ENCODE measurements around the gene RNF223. TPM values are rescaled to one million over a fixed set of nuclear protein-coding genes. Genes with fewer than 3 reads are reported as not detected.

RNF223 gene
- polyA plus RNA-seq, 2 of the 4 experiments (the other 2 are of a cell fraction) = 0.08 TPM; not detected in 1

- no peak for TF ChIP-seq HOXB5 (CRISPR knock-in tag; IDR thresholded peaks at IDR 0.05)
- TF ChIP-seq POLR2A (IDR thresholded peaks at IDR 0.05; ENCODE audit: low read length) = no peak
These were observed 26.2 kb upstream of the RNF223 start (continued) for GRCh38 chr1:1100296-1100695.

DNA sequence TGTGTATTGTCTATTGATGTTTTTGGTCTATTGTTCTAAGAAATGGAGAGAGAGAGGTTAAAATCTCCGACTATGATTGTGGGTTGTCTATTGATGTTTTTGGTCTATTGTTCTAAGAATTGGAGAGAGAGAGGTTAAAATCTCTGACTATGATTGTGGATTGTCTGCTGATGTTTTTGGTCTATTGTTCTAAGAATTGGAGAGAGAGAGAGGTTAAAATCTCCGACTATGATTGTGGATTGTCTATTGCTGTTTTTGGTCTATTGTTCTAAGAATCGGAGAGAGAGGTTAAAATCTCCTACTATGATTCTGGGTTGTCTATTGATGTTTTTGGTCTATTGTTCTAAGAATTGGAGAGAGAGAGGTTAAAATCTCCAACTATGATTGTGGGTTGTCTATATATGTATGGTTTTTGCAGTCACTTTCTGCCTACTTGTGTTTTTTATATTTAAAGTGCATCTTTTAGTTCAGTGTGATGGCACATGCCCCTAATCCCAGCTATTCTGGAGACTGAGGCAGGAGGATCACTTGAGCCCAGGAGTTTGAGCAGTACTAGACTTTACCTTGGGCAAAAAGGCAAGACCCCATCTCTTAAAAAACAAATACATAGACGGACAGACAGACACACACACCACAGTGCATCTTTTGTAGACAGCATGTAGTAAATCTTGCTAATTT is 25.5 kb upstream of the RNF223 start:
- H3K27ac ChIP-seq = no peak overlapping the region
- TF ChIP-seq ZNF302 (CRISPR knock-in tag; IDR thresholded peaks at IDR 0.05) (no peak), CHD2 (IDR thresholded peaks at IDR 0.05; ENCODE audit: low read length, partially characterized antibody) (no peak), EP300 (IDR thresholded peaks at IDR 0.05) (no peak), ZSCAN20 (CRISPR knock-in tag; IDR thresholded peaks at IDR 0.05) (no peak), RNF2 (IDR thresholded peaks at IDR 0.05; ENCODE audit: borderline replicate concordance, low read depth) (no peak), TFCP2L1 (CRISPR knock-in tag; IDR thresholded peaks at IDR 0.05) (no peak), FOSL2 (IDR thresholded peaks at IDR 0.05) (no peak), FOSL2 (CRISPR knock-in tag; IDR thresholded peaks at IDR 0.05) (no peak), ZC3H11A (IDR thresholded peaks at IDR 0.05) (no peak), CHD4 (IDR thresholded peaks at IDR 0.05; ENCODE audit: borderline replicate concordance) (no peak), POLR2A (IDR thresholded peaks at IDR 0.05; ENCODE audit: low read length) (no peak), NFE2L2 (conservative IDR thresholded peaks at IDR 0.05; ENCODE audit: low read length) (no peak), MYC (IDR thresholded peaks at IDR 0.05; ENCODE audit: borderline replicate concordance, low read length) (no peak)
- TF ChIP-seq, protein P1, sequence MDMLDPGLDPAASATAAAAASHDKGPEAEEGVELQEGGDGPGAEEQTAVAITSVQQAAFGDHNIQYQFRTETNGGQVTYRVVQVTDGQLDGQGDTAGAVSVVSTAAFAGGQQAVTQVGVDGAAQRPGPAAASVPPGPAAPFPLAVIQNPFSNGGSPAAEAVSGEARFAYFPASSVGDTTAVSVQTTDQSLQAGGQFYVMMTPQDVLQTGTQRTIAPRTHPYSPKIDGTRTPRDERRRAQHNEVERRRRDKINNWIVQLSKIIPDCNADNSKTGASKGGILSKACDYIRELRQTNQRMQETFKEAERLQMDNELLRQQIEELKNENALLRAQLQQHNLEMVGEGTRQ (IDR thresholded peaks at IDR 0.05) = no peak
- TF ChIP-seq, protein P2, sequence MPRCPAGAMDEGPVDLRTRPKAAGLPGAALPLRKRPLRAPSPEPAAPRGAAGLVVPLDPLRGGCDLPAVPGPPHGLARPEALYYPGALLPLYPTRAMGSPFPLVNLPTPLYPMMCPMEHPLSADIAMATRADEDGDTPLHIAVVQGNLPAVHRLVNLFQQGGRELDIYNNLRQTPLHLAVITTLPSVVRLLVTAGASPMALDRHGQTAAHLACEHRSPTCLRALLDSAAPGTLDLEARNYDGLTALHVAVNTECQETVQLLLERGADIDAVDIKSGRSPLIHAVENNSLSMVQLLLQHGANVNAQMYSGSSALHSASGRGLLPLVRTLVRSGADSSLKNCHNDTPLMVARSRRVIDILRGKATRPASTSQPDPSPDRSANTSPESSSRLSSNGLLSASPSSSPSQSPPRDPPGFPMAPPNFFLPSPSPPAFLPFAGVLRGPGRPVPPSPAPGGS (IDR thresholded peaks at IDR 0.05) = no peak
- TF ChIP-seq, protein P3, sequence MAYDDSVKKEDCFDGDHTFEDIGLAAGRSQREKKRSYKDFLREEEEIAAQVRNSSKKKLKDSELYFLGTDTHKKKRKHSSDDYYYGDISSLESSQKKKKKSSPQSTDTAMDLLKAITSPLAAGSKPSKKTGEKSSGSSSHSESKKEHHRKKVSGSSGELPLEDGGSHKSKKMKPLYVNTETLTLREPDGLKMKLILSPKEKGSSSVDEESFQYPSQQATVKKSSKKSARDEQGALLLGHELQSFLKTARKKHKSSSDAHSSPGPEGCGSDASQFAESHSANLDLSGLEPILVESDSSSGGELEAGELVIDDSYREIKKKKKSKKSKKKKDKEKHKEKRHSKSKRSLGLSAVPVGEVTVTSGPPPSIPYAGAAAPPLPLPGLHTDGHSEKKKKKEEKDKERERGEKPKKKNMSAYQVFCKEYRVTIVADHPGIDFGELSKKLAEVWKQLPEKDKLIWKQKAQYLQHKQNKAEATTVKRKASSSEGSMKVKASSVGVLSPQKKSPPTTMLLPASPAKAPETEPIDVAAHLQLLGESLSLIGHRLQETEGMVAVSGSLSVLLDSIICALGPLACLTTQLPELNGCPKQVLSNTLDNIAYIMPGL (CRISPR knock-in tag; IDR thresholded peaks at IDR 0.05; ENCODE audit: borderline replicate concordance) = no peak
- no peaks in the 10 kb centered on the region for H3K4me1 ChIP-seq
- 92% methylated on average over 4 of the region's 4 CpGs for WGBS (ENCODE audit: missing lambda C conversion rate)
- FAIRE-seq (no peak), ATAC-seq (no peak), DNase-seq (ENCODE audit: low read depth in 1 of 2, low spot score in 1 of 2) (no peak)
- POLR2A ChIA-PET = no interaction called here
- H3K9me3 ChIP-seq = no peaks in the 10 kb centered on the region
- no peak overlapping the region for H3K4me3 ChIP-seq
- H3K4me2 ChIP-seq = no peak overlapping the region
- CTCF ChIA-PET = no interaction called here

GRCh38 chr1:1098681-1099421 is 24.7 kb upstream of the RNF223 start:
- WGBS (ENCODE audit: missing lambda C conversion rate) = 92% methylated on average over 18 of the region's 18 CpGs
- POLR2A ChIA-PET = no interaction called here
- no peak for ATAC-seq
- TF ChIP-seq ATOH8 (CRISPR knock-in tag; IDR thresholded peaks at IDR 0.05; ENCODE audit: low read depth) (no peak), SMC3 (IDR thresholded peaks at IDR 0.05) (no peak), HES2 (IDR thresholded peaks at IDR 0.05) (no peak), JUN (IDR thresholded peaks at IDR 0.05) (no peak), CHD4 (IDR thresholded peaks at IDR 0.05; ENCODE audit: borderline replicate concordance) (no peak), GATA3 (IDR thresholded peaks at IDR 0.05; ENCODE audit: borderline replicate concordance) (no peak), RFX5 (IDR thresholded peaks at IDR 0.05) (no peak)
- TF ChIP-seq, protein P2 (IDR thresholded peaks at IDR 0.05) = no peak
- TF ChIP-seq, protein P4, sequence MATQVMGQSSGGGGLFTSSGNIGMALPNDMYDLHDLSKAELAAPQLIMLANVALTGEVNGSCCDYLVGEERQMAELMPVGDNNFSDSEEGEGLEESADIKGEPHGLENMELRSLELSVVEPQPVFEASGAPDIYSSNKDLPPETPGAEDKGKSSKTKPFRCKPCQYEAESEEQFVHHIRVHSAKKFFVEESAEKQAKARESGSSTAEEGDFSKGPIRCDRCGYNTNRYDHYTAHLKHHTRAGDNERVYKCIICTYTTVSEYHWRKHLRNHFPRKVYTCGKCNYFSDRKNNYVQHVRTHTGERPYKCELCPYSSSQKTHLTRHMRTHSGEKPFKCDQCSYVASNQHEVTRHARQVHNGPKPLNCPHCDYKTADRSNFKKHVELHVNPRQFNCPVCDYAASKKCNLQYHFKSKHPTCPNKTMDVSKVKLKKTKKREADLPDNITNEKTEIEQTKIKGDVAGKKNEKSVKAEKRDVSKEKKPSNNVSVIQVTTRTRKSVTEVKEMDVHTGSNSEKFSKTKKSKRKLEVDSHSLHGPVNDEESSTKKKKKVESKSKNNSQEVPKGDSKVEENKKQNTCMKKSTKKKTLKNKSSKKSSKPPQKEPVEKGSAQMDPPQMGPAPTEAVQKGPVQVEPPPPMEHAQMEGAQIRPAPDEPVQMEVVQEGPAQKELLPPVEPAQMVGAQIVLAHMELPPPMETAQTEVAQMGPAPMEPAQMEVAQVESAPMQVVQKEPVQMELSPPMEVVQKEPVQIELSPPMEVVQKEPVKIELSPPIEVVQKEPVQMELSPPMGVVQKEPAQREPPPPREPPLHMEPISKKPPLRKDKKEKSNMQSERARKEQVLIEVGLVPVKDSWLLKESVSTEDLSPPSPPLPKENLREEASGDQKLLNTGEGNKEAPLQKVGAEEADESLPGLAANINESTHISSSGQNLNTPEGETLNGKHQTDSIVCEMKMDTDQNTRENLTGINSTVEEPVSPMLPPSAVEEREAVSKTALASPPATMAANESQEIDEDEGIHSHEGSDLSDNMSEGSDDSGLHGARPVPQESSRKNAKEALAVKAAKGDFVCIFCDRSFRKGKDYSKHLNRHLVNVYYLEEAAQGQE (IDR thresholded peaks at IDR 0.05) = no peak

More at GRCh38 chr1:1098681-1099421, 24.7 kb upstream of the RNF223 start:
- DNase-seq (ENCODE audit: low read depth in 1 of 2, low spot score in 1 of 2) (no peak), FAIRE-seq (no peak)
- CTCF ChIA-PET = interaction anchor here (1.7 kb wide), 1 partner anchor 193 kb away, joined by 6 read pairs; no protein-coding TSS in a partner anchor
- Histone ChIP-seq H3K4me3 (no peak overlapping the region), H3K27ac (no peak overlapping the region), H3K4me2 (no peak overlapping the region), H3K4me1 (no peaks in the 10 kb centered on the region), H3K9me3 (no peaks in the 10 kb centered on the region)
